A204.1 (cell line): ENCODE results near the gene GABARAPL1.

Source experiments
- FAIRE-seq: peaks from 2 replicates; lab custom pipeline; 2012; peaks lifted over from hg19 to GRCh38; lab: Jason Lieb, UNC

The GABARAPL1 gene

DNA sequence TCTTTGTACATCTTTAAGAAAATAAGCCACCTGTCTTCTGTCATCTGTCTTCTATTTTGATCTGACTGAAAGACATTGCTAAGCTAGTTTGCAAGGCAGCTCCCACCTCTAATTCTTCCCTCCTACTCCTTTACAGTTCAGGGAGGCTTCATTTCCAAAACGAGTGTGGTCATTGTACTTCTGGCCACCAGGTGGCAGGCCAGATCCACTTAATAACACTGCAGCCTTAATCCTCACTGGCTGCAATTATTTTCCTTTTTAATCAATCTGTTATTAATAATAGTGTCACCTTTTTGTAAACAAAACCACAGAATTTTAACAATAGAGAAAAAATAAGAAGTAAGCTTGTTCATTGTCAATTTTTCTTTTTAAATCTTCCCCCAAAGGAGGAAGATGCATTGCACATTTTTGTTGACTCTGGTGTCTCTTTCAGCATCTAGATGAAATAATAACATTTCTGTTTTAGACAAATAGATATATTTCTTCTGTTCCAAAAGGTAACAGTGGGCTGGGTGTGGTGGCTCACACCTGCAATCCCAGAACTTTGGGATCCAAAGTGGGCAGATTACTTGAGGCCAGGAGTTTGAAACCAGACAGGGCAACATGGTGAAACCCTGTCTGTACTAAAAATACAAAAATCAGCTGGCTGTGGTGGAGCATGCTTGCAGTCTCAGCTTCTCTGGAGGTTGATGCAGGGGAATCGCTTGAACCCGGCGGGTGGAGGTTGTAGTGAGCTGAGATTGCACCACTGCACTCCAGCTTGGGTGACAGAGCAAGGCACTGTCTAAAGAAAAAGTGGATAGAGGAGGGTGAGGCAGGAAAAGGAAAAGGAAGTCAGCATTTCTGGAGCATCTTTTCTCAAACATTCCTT lies 23.3 kb downstream of the GABARAPL1 start:
- FAIRE-seq: peak; percentile 88

DNA sequence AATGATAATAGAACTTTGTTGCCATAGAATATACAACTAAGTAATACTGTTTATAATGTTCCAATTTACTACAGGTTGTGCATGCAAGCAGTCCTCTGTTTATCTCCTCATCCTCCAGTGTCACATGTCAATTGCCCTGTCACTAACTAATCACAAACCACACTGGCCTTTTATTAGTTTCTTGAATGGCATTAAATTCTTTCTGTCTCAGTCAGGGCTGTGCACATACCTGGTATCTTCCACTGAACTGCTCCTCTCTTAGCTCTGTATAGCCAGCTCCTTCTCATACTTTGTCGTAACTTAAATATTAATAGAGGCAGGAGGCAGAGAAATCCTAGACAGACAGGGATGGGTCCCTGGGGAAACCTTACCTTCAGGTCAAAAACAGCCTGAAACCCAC lies 24.0 kb downstream of the GABARAPL1 start:
- FAIRE-seq: no peak

DNA sequence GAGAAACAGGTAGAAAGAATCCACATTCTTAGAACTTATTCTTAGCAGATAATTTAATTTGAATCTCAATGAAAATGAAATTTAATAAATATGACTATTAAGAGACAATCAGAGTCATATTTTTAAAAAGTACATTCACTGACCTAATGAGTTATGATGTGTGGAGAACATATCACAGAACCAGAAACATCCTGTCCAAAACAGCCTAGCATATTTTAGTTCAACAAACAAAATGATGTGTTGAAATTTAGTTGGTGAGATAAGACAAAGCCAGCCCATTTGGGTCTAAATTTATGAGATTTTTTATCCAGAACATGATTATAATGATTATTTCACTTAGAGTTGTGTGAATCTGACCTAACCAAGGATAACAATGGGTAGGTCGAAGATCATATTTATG lies 25.8 kb downstream of the GABARAPL1 start:
- FAIRE-seq: no peak

DNA sequence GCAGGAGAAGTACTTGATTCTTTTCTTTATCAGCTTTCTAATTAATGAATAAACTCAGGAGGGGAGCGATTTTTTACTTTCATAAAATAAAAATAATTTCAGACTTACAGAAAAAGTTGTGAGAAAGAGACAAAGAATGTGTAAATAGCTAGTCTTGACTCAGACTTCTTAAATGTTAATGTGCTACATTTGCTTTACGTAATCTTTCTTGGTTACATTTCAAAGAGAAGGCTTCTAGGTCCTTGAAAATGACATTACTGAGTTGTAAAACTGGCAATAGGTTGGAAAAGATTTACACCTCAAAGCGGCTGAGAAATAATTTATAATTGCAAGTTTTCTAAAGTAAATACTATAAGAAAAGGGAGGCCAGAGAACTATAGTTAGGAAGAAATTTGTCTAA lies 28.6 kb downstream of the GABARAPL1 start:
- FAIRE-seq: no peak

DNA sequence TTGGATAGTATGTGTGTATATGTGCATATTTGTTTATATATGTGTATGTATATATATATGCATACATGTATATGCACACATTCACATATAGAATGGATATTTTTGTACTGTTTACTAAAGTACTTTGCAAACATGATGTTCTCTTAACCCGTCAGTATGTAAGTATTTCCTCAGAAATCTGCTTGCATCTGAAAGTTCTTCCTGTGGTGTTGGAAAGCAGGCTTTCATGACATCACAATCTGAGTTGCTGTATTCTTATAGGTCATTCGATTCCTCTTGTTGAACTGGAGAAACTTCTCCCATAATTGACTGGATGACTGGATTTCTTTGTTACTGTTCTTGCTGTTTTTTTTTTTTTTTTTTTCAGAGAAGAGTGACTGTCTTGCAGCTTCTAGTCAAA lies 29.1 kb downstream of the GABARAPL1 start:
- FAIRE-seq: no peak

DNA sequence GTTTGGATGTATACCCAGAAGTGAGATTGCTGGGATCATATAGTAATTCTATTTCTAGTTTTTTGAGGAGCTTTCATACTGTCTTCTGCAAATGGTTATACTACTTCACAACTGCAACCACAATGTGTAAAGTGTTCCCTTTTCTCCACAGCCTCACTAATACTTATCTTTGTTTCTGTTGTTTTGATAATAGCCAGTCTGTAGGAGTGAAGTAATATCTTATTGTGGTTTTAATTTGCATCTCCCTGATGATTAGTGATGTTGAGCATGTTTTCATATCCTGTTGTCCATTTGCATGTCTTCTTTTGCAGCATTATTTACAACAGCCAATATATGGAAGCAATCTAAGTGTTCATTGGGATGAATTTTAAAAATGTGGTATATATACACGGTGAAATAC lies 29.9 kb downstream of the GABARAPL1 start:
- FAIRE-seq: no peak

DNA sequence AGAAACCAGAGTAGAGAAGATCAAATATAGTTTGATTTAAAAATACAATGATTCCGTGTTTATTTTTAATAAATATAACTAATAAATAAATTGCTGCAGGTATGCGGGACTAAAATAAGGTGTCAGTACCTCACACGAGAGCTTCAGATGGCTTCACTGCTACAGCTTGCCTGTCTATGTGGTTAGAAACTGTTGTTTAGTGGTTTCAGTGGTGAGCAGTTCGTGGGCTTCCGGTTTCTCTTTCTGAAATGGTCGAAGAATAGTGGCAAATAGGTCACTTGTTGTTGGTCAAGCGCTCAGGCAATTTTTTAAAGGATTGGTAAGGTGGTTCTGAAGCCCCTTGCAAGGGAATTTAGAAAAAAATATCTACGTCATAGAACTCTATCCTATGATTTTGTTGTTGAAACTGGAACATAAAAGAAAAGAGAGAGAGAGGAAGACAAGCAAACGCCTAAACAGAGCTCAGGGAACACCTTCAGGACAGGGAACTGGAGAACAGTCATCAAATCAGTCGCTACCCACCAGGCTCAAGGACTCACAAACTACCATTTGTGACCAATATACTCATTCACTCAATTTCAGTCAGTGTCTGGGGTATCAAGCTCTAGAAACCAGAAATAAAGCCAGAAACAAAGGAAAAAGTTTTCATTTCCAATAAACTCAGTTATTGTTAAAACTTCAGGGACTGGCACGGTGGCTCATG lies 31.3 kb downstream of the GABARAPL1 start:
- FAIRE-seq: no peak

DNA sequence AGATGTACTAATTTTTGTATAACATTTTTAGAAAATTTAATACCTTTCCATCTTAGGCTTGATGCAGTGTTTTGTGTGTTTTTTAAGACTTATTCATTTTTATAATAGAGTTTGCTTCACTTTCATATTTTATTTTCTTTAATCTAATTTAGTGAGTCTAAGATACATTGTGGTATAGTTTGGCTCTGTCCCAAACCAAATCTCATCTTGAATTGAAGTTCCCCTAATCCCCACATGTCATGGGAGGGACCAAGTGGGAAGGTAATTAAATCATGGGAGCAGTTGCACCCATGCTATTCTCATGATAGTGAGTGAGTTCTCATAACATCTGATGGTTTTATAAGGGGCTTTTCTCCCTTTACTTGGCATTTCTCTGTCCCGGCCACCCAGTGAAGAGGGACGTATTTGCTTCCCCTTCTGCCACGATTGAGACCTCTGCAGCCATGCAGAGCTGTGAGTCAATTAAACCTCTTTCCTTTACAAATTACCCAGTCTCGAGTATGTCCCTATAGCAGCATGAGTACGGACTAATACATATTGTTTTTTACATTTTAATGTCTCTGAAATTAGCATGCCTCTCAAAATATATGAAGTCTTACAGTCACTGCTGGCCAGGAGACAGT lies 34.9 kb downstream of the GABARAPL1 start:
- no peak for FAIRE-seq

DNA sequence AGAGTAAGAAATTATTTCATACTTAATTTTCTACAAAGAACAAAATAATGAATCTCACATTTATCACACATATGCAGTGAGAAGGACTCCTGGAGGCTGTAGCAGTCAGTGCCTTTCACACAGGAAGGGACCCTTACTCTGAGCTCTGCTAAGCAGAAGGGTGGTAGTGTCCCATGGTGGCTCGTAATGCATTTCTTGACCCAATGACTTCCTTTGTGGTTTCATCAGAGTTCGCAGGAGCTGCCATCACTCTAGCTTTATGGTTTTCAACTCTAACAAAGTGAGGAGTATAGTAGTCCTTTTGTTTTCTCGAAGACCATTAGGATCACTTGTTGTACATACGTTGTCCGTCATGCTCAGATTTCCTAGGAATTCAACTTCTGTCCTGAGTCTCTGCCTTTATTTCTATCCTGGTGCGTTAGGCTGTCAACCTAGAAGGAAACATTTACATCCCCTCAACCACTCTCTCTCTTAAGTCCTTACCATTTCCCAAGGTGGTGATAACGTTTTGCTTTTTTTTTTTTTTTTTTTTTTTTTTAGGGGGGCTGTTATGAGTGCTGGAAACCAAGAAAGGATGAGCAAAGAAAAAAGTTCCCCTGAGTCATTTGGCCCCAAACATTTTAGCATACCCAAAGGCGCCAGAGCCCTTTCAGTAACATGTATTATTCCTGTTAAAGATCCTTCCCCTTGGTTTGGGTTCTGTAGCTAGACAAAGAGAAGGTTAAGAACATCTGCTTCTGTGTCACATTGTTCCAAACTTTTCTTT lies 37.2 kb downstream of the GABARAPL1 start:
- no peak for FAIRE-seq

DNA sequence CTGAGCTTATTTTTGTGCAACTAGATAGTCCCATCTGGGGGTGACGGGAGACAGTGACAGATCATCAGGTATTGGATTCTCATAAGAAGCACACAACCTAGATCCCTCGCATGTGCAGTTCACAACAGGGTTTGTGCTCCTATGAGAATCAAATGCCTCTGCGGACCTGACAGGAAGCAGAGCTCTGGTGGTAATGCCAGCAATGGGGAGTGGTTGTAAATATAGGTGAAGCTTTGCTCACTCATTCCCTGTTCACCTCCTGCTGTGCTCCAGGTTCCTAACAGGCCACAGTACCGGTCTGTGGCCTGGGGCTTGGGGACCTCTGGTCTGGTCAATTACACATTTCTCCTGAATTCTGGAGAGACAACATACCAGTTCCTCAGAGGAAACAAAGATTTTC lies 39.0 kb downstream of the GABARAPL1 start:
- no peak for FAIRE-seq

DNA sequence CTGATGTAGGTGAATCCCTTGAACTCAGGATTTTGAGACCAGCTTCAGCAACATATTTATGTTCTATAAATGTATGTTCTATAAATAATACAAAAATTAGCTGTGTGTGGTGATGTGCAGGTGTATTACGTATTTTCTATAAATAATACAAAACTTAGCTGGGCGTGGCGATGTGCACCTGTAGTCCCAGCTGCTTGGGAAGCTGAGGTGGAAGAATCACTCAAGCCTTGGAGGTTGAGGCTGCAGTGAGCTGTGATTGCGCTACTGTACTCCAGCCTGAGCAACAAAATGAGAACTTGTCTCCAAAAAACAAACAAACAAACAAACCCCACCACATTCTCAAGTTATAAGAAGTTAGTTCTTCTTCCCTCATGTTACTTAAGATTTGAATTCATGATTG lies 39.5 kb downstream of the GABARAPL1 start:
- FAIRE-seq: no peak

DNA sequence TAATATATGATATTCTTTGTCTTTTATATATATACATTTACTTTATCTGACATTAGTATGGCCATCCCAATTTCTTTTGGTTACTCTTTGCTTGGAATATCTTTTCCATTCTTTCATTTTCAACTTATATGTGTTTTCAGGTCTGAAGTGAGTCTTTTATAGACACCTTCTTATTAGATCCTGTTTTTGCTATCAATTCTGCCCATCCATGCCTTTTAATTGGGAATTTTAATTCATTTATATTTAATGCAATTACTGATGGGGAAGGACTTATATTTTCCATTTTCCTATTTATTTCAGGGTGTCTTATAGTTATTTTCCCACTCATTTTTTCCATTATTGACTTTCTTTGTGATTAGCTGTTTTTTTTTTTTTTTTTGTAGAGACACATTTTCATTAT lies 43.4 kb downstream of the GABARAPL1 start:
- no peak for FAIRE-seq

DNA sequence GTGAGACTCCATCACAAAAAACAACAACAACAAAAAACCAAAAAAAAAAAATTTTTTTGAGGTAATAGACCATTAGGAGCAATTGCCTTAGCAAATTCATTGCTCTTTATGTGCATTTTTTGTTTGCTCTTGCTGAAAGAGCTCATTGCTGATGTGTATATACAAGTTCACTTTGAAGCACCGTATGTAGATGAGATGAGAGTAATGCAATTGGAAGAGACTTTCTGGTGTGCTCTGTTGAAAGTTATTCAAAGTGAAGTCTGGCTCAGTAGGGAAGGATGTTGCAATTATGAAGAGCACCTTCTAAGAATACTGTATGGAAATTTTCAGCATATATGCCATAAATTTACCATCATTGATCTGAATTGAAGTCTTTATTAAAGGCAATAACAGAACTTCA lies 48.2 kb downstream of the GABARAPL1 start:
- FAIRE-seq: no peak

DNA sequence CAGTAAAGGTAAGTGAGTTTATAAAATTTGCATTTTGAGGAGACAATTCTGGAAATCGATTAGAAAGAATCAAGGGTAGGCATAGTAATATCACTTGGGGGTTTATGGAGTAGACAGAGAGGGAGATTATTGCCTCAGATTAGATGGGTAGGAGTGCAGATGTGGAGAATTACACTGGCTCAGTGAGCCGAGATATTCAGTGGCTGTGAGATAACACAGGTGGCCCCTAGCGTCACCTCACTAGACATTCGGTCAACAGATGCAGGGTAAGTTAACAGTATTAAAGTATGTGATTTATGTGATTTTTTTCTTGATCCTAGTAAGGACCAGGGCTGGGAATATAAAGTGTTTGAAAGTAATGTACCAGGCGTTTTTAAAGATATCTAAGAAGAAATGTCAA lies 55.4 kb downstream of the GABARAPL1 start:
- FAIRE-seq: no peak

DNA sequence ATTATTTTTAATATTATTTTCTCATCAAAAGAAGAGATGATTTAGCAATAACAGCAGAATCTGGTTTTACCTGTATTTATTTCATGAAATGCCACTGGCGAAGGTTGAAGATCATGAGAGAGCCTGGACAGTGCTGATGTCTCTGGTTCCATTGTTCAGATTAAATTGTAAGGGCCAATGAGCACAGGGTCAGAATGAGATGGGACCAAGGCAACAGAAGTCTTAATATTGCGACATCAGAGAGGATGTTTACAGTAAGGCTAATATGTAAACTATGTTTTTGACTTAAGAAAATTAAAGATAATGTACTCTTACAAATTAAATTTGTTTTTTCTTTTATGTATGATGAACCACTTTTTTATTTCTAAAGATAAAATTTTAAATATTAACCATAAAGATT lies 59.8 kb downstream of the GABARAPL1 start:
- FAIRE-seq: no peak
